ENCODE results near the gene CCNYL1. TPM values are rescaled to one million over a fixed set of nuclear protein-coding genes. Genes with fewer than 3 reads are reported as not detected.
"Not testable (repeated sequence)": the region's sequence is repeated elsewhere in the genome, so short reads cannot be mapped to it uniquely, and the experiment has no call there.

Gene CCNYL1
- total RNA-seq, 1 donor from 2014 or later: 7.1 TPM

- no peak overlapping the region for H3K27ac ChIP-seq
- DNase-seq (ENCODE audit: extremely low spot score in 2 of 2): no peak
- intact Hi-C loops (cut with DNase I): no loop called here
- H3K9me3 ChIP-seq: no peaks in the 10 kb centered on the region
- no peaks in the 10 kb centered on the region for H3K4me1 ChIP-seq
- H3K27me3 ChIP-seq: no peaks in the 10 kb centered on the region
- no peaks in the 10 kb centered on the region for H3K36me3 ChIP-seq
- peak in 1 of 3 experiments; percentile 20 for TF ChIP-seq CTCF (IDR thresholded peaks at IDR 0.05)
- TF ChIP-seq POLR2AphosphoS5 (IDR thresholded peaks at IDR 0.05; ENCODE audit: insufficient read depth in 1 of 2, low read depth in 1 of 2): no peak
- no peak for TF ChIP-seq POLR2A (IDR thresholded peaks at IDR 0.05)
- no peak overlapping the region for H3K4me3 ChIP-seq
Measured at GRCh38 chr2:207692206-207693065, 19.0 kb upstream of the CCNYL1 start.

GRCh38 chr2:207693641-207694249, 17.7 kb upstream of the CCNYL1 start:
- Histone ChIP-seq H3K4me1 (no peaks in the 10 kb centered on the region), H3K36me3 (no peaks in the 10 kb centered on the region), H3K4me3 (no peak overlapping the region), H3K27me3 (no peaks in the 10 kb centered on the region), H3K27ac (no peak overlapping the region), H3K9me3 (no peaks in the 10 kb centered on the region)
- no peak for TF ChIP-seq CTCF (IDR thresholded peaks at IDR 0.05)
- no peak for TF ChIP-seq POLR2A (IDR thresholded peaks at IDR 0.05)
- TF ChIP-seq POLR2AphosphoS5 (IDR thresholded peaks at IDR 0.05; ENCODE audit: insufficient read depth in 1 of 2, low read depth in 1 of 2): no peak
- intact Hi-C loops (cut with DNase I): no loop called here
- DNase-seq (ENCODE audit: extremely low spot score in 2 of 2): no peak

- TF ChIP-seq POLR2AphosphoS5 (IDR thresholded peaks at IDR 0.05; ENCODE audit: insufficient read depth in 1 of 2, low read depth in 1 of 2): no peak
- no peak for TF ChIP-seq CTCF (IDR thresholded peaks at IDR 0.05)
- TF ChIP-seq POLR2A (IDR thresholded peaks at IDR 0.05): no peak
- H3K4me3 ChIP-seq: no peak overlapping the region
- H3K36me3 ChIP-seq: no peaks in the 10 kb centered on the region
- H3K9me3 ChIP-seq: no peaks in the 10 kb centered on the region
- no peak overlapping the region for H3K27ac ChIP-seq
- no peaks in the 10 kb centered on the region for H3K27me3 ChIP-seq
- DNase-seq (ENCODE audit: extremely low spot score in 2 of 2): no peak
- intact Hi-C loops (cut with DNase I): no loop called here
- H3K4me1 ChIP-seq: no peaks in the 10 kb centered on the region
Measured at GRCh38 chr2:207694811-207695281, 16.6 kb upstream of the CCNYL1 start.

- H3K36me3 ChIP-seq: no peaks in the 10 kb centered on the region
- H3K4me1 ChIP-seq: no peaks in the 10 kb centered on the region
- no peak overlapping the region for H3K4me3 ChIP-seq
- intact Hi-C loops (cut with DNase I): no loop called here
- no peaks in the 10 kb centered on the region for H3K27me3 ChIP-seq
- TF ChIP-seq POLR2A (IDR thresholded peaks at IDR 0.05): no peak
- TF ChIP-seq POLR2AphosphoS5 (IDR thresholded peaks at IDR 0.05; ENCODE audit: insufficient read depth in 1 of 2, low read depth in 1 of 2): no peak
- no peak for TF ChIP-seq CTCF (IDR thresholded peaks at IDR 0.05)
- no peaks in the 10 kb centered on the region for H3K9me3 ChIP-seq
- H3K27ac ChIP-seq: no peak overlapping the region
- no peak for DNase-seq (ENCODE audit: extremely low spot score in 2 of 2)
Measured at GRCh38 chr2:207695293-207695692, 16.1 kb upstream of the CCNYL1 start.

GRCh38 chr2:207696911-207697310, 14.5 kb upstream of the CCNYL1 start:
- intact Hi-C loops (cut with DNase I); H3K9me3 ChIP-seq: not testable (repeated sequence)

More at GRCh38 chr2:207696911-207697310, 14.5 kb upstream of the CCNYL1 start:
- H3K4me3 ChIP-seq; H3K36me3 ChIP-seq; H3K27ac ChIP-seq; DNase-seq (ENCODE audit: extremely low spot score in 2 of 2); H3K4me1 ChIP-seq; H3K27me3 ChIP-seq: not testable (repeated sequence)

Measured in vagina (tissue), 2 donors.